ENCODE measurements around the gene RHBDF2. TPM values are rescaled to one million over a fixed set of nuclear protein-coding genes. Genes with fewer than 3 reads are reported as not detected.

RHBDF2 gene
- total RNA-seq, 1 experiment from 2014 or later = 33.0 TPM

DNA sequence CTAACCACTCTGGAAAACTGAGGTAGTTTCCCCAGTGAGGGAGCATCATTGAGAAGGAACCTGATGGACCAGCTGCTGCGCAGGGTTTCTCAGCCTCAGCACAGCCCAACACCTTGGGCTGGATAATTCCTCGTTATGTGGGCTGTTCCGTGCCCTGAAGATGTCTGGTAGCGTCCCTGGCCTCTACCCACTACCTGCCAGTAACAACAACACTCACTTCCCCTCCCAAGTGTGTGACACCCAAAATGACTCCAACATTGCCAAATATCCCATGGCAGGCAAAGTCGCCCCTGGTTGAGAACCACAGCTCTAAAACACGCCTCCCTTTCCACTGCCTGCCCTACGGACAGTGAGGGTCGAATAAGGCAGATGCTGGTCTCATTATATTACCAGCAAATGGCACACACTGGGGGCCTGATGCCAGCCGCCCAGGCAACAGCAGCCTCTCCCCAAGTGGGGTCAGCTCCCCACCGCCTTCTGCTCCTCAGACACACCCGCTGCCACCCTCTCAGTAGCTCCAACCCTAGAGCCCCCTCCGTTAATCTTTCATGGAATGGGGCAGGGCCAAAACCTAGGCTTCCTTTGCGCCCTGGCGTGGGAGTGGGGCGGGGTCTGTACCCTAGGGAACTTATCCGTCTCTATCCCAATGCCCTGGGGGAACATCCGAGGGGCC is 1.0 kb downstream of the RHBDF2 start (continued):
- TF ChIP-seq GRHL2 (CRISPR knock-in tag; IDR thresholded peaks at IDR 0.05; ENCODE audit: insufficient replicate concordance, severe bottlenecking) = no peak
- no peak for TF ChIP-seq JAZF1 (CRISPR knock-in tag; IDR thresholded peaks at IDR 0.05)
- TF ChIP-seq RORB (CRISPR knock-in tag; IDR thresholded peaks at IDR 0.05) = no peak
- TF ChIP-seq, protein P1, sequence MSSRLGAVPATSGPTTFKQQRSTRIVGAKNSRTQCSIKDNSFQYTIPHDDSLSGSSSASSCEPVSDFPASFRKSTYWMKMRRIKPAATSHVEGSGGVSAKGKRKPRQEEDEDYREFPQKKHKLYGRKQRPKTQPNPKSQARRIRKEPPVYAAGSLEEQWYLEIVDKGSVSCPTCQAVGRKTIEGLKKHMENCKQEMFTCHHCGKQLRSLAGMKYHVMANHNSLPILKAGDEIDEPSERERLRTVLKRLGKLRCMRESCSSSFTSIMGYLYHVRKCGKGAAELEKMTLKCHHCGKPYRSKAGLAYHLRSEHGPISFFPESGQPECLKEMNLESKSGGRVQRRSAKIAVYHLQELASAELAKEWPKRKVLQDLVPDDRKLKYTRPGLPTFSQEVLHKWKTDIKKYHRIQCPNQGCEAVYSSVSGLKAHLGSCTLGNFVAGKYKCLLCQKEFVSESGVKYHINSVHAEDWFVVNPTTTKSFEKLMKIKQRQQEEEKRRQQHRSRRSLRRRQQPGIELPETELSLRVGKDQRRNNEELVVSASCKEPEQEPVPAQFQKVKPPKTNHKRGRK (CRISPR knock-in tag; IDR thresholded peaks at IDR 0.05; ENCODE audit: borderline replicate concordance) = no peak
- TF ChIP-seq NR1H2 (CRISPR knock-in tag; IDR thresholded peaks at IDR 0.05) = no peak

DNA sequence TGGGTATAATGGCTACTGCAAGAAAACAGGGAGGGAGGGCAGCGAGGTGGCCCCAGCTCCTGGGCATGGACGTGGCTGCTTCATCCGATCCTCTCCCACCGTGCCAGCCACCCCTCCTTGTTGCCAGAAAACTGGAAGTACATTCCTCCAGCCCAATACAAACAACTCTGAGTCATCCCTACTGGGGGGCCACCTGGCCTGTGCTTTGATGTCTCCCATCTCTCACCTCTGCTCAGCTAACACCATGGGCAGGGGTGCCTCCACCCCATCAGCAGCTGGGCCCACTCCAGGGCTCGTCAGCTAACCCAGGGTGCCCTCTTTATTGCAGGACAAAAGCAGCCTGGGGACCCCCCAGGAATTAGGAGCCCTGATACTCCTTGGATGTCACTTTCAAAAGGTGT is 2.0 kb downstream of the RHBDF2 start:
- no peaks in the 10 kb centered on the region for H3K9me3 Mint-ChIP-seq
- no peak for ATAC-seq
- CTCF ChIA-PET = interaction anchor here (1.2 to 5.1 kb wide), 10 partner anchors 9 to 209 kb away, joined by 3 to 30 read pairs (median 6); partner anchors contain the start of genes AANAT and SPHK1

DNA sequence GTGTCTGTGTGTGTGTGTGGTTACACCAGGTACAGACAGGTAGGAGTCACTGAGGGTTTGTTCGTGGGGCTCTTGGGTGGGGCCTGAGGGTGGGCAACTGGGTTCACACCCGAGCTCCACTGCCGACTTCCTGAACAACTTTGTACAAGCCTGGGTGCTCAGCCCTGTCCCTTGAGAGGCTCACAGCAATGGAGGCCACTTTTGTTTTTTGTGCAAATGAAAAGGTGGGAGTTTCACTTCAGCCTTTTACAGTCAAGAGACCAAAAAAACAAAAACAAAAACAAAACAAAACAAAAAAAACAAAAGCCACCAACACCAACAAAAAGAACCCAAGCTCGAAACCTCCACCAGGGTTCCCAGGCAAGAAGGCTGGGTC is 2.4 kb downstream of the RHBDF2 start:
- ATAC-seq (no peak), DNase-seq (ENCODE audit: low spot score) (no peak)
- H3K27ac Mint-ChIP-seq = no peak overlapping the region
- CTCF ChIA-PET = interaction anchor here (1.2 to 5.1 kb wide), 9 partner anchors 10 to 209 kb away, joined by 3 to 30 read pairs (median 4); partner anchors contain the start of gene SPHK1
- no peaks in the 10 kb centered on the region for H3K36me3 Mint-ChIP-seq
- POLR2A ChIA-PET = interaction anchor here (1.7 kb wide), 1 partner anchor 9 kb away, joined by 7 read pairs; no protein-coding TSS in a partner anchor
- no peak overlapping the region for H3K4me3 Mint-ChIP-seq
- peaks cover 5% of the 10 kb centered on the region for H3K27me3 Mint-ChIP-seq (ENCODE audit: low read depth)
- TF ChIP-seq CBFB (CRISPR knock-in tag; IDR thresholded peaks at IDR 0.05; ENCODE audit: low read depth) (no peak), ZNF671 (CRISPR knock-in tag; IDR thresholded peaks at IDR 0.05) (no peak), PRRX2 (CRISPR knock-in tag; IDR thresholded peaks at IDR 0.05) (no peak), ATF1 (CRISPR knock-in tag; IDR thresholded peaks at IDR 0.05) (no peak), SMAD3 (CRISPR knock-in tag; IDR thresholded peaks at IDR 0.05; ENCODE audit: borderline replicate concordance) (no peak), NR2C2 (CRISPR knock-in tag; IDR thresholded peaks at IDR 0.05) (no peak), FOXJ3 (CRISPR knock-in tag; IDR thresholded peaks at IDR 0.05; ENCODE audit: borderline replicate concordance) (no peak)
- TF ChIP-seq, protein P2, sequence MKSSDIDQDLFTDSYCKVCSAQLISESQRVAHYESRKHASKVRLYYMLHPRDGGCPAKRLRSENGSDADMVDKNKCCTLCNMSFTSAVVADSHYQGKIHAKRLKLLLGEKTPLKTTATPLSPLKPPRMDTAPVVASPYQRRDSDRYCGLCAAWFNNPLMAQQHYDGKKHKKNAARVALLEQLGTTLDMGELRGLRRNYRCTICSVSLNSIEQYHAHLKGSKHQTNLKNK (CRISPR knock-in tag; IDR thresholded peaks at IDR 0.05) = no peak
- TF ChIP-seq, protein P3, sequence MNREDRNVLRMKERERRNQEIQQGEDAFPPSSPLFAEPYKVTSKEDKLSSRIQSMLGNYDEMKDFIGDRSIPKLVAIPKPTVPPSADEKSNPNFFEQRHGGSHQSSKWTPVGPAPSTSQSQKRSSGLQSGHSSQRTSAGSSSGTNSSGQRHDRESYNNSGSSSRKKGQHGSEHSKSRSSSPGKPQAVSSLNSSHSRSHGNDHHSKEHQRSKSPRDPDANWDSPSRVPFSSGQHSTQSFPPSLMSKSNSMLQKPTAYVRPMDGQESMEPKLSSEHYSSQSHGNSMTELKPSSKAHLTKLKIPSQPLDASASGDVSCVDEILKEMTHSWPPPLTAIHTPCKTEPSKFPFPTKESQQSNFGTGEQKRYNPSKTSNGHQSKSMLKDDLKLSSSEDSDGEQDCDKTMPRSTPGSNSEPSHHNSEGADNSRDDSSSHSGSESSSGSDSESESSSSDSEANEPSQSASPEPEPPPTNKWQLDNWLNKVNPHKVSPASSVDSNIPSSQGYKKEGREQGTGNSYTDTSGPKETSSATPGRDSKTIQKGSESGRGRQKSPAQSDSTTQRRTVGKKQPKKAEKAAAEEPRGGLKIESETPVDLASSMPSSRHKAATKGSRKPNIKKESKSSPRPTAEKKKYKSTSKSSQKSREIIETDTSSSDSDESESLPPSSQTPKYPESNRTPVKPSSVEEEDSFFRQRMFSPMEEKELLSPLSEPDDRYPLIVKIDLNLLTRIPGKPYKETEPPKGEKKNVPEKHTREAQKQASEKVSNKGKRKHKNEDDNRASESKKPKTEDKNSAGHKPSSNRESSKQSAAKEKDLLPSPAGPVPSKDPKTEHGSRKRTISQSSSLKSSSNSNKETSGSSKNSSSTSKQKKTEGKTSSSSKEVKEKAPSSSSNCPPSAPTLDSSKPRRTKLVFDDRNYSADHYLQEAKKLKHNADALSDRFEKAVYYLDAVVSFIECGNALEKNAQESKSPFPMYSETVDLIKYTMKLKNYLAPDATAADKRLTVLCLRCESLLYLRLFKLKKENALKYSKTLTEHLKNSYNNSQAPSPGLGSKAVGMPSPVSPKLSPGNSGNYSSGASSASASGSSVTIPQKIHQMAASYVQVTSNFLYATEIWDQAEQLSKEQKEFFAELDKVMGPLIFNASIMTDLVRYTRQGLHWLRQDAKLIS (CRISPR knock-in tag; IDR thresholded peaks at IDR 0.05; ENCODE audit: borderline replicate concordance) = no peak
- TF ChIP-seq, protein P4, sequence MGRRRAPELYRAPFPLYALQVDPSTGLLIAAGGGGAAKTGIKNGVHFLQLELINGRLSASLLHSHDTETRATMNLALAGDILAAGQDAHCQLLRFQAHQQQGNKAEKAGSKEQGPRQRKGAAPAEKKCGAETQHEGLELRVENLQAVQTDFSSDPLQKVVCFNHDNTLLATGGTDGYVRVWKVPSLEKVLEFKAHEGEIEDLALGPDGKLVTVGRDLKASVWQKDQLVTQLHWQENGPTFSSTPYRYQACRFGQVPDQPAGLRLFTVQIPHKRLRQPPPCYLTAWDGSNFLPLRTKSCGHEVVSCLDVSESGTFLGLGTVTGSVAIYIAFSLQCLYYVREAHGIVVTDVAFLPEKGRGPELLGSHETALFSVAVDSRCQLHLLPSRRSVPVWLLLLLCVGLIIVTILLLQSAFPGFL (CRISPR knock-in tag; IDR thresholded peaks at IDR 0.05; ENCODE audit: borderline replicate concordance) = no peak
- TF ChIP-seq, protein P5, sequence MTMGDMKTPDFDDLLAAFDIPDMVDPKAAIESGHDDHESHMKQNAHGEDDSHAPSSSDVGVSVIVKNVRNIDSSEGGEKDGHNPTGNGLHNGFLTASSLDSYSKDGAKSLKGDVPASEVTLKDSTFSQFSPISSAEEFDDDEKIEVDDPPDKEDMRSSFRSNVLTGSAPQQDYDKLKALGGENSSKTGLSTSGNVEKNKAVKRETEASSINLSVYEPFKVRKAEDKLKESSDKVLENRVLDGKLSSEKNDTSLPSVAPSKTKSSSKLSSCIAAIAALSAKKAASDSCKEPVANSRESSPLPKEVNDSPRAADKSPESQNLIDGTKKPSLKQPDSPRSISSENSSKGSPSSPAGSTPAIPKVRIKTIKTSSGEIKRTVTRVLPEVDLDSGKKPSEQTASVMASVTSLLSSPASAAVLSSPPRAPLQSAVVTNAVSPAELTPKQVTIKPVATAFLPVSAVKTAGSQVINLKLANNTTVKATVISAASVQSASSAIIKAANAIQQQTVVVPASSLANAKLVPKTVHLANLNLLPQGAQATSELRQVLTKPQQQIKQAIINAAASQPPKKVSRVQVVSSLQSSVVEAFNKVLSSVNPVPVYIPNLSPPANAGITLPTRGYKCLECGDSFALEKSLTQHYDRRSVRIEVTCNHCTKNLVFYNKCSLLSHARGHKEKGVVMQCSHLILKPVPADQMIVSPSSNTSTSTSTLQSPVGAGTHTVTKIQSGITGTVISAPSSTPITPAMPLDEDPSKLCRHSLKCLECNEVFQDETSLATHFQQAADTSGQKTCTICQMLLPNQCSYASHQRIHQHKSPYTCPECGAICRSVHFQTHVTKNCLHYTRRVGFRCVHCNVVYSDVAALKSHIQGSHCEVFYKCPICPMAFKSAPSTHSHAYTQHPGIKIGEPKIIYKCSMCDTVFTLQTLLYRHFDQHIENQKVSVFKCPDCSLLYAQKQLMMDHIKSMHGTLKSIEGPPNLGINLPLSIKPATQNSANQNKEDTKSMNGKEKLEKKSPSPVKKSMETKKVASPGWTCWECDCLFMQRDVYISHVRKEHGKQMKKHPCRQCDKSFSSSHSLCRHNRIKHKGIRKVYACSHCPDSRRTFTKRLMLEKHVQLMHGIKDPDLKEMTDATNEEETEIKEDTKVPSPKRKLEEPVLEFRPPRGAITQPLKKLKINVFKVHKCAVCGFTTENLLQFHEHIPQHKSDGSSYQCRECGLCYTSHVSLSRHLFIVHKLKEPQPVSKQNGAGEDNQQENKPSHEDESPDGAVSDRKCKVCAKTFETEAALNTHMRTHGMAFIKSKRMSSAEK (CRISPR knock-in tag; IDR thresholded peaks at IDR 0.05; ENCODE audit: borderline replicate concordance) = no peak
- TF ChIP-seq, protein P6, sequence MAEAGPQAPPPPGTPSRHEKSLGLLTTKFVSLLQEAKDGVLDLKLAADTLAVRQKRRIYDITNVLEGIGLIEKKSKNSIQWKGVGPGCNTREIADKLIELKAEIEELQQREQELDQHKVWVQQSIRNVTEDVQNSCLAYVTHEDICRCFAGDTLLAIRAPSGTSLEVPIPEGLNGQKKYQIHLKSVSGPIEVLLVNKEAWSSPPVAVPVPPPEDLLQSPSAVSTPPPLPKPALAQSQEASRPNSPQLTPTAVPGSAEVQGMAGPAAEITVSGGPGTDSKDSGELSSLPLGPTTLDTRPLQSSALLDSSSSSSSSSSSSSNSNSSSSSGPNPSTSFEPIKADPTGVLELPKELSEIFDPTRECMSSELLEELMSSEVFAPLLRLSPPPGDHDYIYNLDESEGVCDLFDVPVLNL (CRISPR knock-in tag; IDR thresholded peaks at IDR 0.05; ENCODE audit: borderline replicate concordance, low read depth) = no peak
- H3K9me3 Mint-ChIP-seq = no peaks in the 10 kb centered on the region
- H3K4me1 Mint-ChIP-seq = peaks cover 46% of the 10 kb centered on the region

More for the DNA sequence above, 2.0 kb downstream of the RHBDF2 start:
- no peaks in the 10 kb centered on the region for H3K36me3 Mint-ChIP-seq
- DNase-seq (ENCODE audit: low spot score) = no peak
- peaks cover 48% of the 10 kb centered on the region for H3K4me1 Mint-ChIP-seq
- H3K27ac Mint-ChIP-seq = no peak overlapping the region
- no peak for TF ChIP-seq NR2C2 (CRISPR knock-in tag; IDR thresholded peaks at IDR 0.05)
- no peak for TF ChIP-seq SP1 (CRISPR knock-in tag; conservative IDR thresholded peaks at IDR 0.05)
- peak; percentile 67 for TF ChIP-seq GABPB1 (CRISPR knock-in tag; IDR thresholded peaks at IDR 0.05)
- POLR2A ChIA-PET = interaction anchor here (1.7 kb wide), 1 partner anchor 9 kb away, joined by 7 read pairs; no protein-coding TSS in a partner anchor
- peak overlapping the region; percentile 19; the same call in 1 of the 2 replicates for H3K4me3 Mint-ChIP-seq
- peaks cover 5% of the 10 kb centered on the region for H3K27me3 Mint-ChIP-seq (ENCODE audit: low read depth)

All from WTC11 (cell line).